DOHH2 (cell line): ENCODE data around the gene SCAF8.

Experiments
- CTCF ChIP-seq: fragments of 200-600 bp; sonication (generic); IDR thresholded peaks from one replicate; pipeline ENCODE4 v1.5.1; 2014; ENCODE audit warnings: antibody characterized with exemption, mild to moderate bottlenecking, low read depth, low read length; ENCODE audit not compliant: poor library complexity, severe bottlenecking
- EZH2phosphoT487 ChIP-seq: fragments of 200-600 bp; sonication (generic); IDR thresholded peaks from 2 replicates; pipeline ENCODE4 v1.6.1; 2017; ENCODE audit warnings: borderline replicate concordance, mild to moderate bottlenecking, antibody characterized with exemption, low read length, moderate library complexity, mixed read lengths

DNA sequence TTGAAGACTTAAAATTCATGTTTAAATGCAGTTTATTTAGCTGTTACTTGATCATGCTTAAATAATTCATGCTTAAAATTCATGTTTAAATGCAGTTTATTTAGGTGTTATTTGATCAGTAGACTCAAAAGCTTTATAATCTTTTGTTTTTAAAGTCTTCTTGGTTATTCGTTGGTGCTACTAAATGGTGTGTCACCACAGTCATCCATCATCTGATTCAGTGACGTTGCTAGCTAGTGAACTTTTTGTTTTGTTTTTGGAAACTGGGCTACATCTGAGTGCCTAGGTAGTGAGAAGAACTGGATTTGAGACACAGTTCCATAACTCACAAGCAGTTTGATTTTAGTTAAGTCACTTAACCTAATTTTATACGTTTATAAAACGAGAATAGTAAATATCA, 20.9 kb downstream of the SCAF8 start:
- no peak for TF ChIP-seq CTCF
- no peak for TF ChIP-seq EZH2phosphoT487
